ENCODE data around the gene KCNK17. TPM values are rescaled to one million over a fixed set of nuclear protein-coding genes. Genes with fewer than 3 reads are reported as not detected.
"Not testable (repeated sequence)": the region's sequence is repeated elsewhere in the genome, so short reads cannot be mapped to it uniquely, and the experiment has no call there.

Gene KCNK17
- total RNA-seq, 2 experiments from 2014 or later, result not detected

DNA sequence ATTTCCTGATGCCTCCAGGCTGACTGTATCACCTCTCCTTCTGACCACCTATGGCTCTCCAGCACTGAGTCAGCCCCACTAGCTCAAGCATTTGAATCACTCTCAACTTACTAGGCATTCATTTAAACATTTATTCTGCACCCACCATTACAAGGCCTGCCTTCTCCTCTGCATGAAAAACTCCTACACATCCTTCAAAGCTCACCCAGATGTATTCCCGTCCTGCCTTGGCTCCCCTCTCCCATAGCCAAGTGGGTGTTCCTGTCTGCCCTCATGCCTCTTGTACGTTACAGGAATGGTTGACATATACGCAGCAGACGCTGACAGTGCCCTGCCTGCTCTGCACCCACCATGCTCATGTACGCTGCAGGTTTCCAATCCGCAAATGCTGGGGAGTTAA is 21.6 kb downstream of the KCNK17 start:
- peaks cover 1% of the 10 kb centered on the region for H3K27me3 Mint-ChIP-seq
- CTCF ChIA-PET, result interaction anchor here (1.1 to 1.5 kb wide), 3 partner anchors 10 to 420 kb away, joined by 3 to 8 read pairs (median 3); no protein-coding TSS in a partner anchor
- H3K36me3 Mint-ChIP-seq (ENCODE audit: low read depth), result no peaks in the 10 kb centered on the region
- ATAC-seq (no peak), DNase-seq (no peak)
- POLR2A ChIA-PET, result no interaction called here
- no peak overlapping the region for H3K4me3 Mint-ChIP-seq
- intact Hi-C loops (cut with micrococcal nuclease), result no loop called here
- no peak overlapping the region for H3K27ac Mint-ChIP-seq
- no peaks in the 10 kb centered on the region for H3K4me1 Mint-ChIP-seq (ENCODE audit: low read depth)
- TF ChIP-seq, protein P1, sequence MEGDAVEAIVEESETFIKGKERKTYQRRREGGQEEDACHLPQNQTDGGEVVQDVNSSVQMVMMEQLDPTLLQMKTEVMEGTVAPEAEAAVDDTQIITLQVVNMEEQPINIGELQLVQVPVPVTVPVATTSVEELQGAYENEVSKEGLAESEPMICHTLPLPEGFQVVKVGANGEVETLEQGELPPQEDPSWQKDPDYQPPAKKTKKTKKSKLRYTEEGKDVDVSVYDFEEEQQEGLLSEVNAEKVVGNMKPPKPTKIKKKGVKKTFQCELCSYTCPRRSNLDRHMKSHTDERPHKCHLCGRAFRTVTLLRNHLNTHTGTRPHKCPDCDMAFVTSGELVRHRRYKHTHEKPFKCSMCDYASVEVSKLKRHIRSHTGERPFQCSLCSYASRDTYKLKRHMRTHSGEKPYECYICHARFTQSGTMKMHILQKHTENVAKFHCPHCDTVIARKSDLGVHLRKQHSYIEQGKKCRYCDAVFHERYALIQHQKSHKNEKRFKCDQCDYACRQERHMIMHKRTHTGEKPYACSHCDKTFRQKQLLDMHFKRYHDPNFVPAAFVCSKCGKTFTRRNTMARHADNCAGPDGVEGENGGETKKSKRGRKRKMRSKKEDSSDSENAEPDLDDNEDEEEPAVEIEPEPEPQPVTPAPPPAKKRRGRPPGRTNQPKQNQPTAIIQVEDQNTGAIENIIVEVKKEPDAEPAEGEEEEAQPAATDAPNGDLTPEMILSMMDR (IDR thresholded peaks at IDR 0.05), result no peak
- H3K9me3 Mint-ChIP-seq, result no peaks in the 10 kb centered on the region

GRCh38 chr6:39289490-39289889 is 24.7 kb downstream of the KCNK17 start:
- H3K9me3 Mint-ChIP-seq, result no peaks in the 10 kb centered on the region
- intact Hi-C loops (cut with micrococcal nuclease), result no loop called here
- H3K27ac Mint-ChIP-seq, result no peak overlapping the region
- H3K27me3 Mint-ChIP-seq, result peaks cover 1% of the 10 kb centered on the region
- H3K36me3 Mint-ChIP-seq (ENCODE audit: low read depth), result no peaks in the 10 kb centered on the region
- ChIA-PET CTCF (no interaction called here), POLR2A (interaction anchor here (1.4 kb wide), 1 partner anchor 10 kb away, joined by 3 read pairs; no protein-coding TSS in a partner anchor)
- peak; percentile 70 for ATAC-seq
- no peak overlapping the region for H3K4me3 Mint-ChIP-seq
- H3K4me1 Mint-ChIP-seq (ENCODE audit: low read depth), result no peaks in the 10 kb centered on the region
- TF ChIP-seq, protein P1 (IDR thresholded peaks at IDR 0.05), result no peak
- DNase-seq, result no peak

DNA sequence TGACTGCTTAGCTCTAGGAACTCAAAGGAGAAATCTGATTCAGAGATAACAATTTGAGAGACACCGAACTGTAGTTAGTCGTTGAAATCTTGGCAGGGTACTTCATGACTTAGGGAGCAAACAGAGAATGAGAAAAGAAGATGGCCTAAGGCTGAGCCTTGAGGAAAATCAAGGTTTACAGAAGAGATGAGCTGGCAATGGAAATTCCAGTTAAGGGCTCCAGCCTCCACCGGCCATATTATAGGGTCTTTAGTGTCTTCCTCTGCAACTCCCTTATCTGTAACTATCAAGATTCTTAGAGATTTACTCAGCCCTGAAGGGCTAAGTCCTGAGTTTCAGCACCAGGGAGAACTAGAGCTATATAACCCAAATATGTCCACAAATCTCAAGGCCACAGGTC is 26.6 kb downstream of the KCNK17 start:
- TF ChIP-seq, protein P1 (IDR thresholded peaks at IDR 0.05), result no peak

GRCh38 chr6:39286596-39286995 is 27.6 kb downstream of the KCNK17 start:
- POLR2A ChIA-PET; DNase-seq; H3K27ac Mint-ChIP-seq; intact Hi-C loops (cut with micrococcal nuclease); H3K36me3 Mint-ChIP-seq (ENCODE audit: low read depth); H3K9me3 Mint-ChIP-seq; ATAC-seq; H3K27me3 Mint-ChIP-seq; H3K4me1 Mint-ChIP-seq (ENCODE audit: low read depth); H3K4me3 Mint-ChIP-seq: not testable (repeated sequence)
- CTCF ChIA-PET, result interaction anchor here (0.7 kb wide), 1 partner anchor 16 kb away, joined by 4 read pairs; no protein-coding TSS in a partner anchor

More for the DNA sequence above, 26.6 kb downstream of the KCNK17 start:
- DNase-seq (no peak), ATAC-seq (no peak)
- Mint-ChIP-seq H3K4me3 (no peak overlapping the region), H3K9me3 (no peaks in the 10 kb centered on the region), H3K36me3 (ENCODE audit: low read depth) (no peaks in the 10 kb centered on the region), H3K4me1 (ENCODE audit: low read depth) (no peaks in the 10 kb centered on the region), H3K27ac (no peak overlapping the region), H3K27me3 (peaks cover 3% of the 10 kb centered on the region)
- ChIA-PET POLR2A (no interaction called here), CTCF (interaction anchor here (1.9 kb wide), 1 partner anchor 15 kb away, joined by 7 read pairs; no protein-coding TSS in a partner anchor)
- intact Hi-C loops (cut with micrococcal nuclease), result no loop called here

- Mint-ChIP-seq H3K27me3 (peaks cover 1% of the 10 kb centered on the region), H3K9me3 (no peaks in the 10 kb centered on the region), H3K27ac (no peak overlapping the region), H3K4me3 (no peak overlapping the region), H3K36me3 (ENCODE audit: low read depth) (no peaks in the 10 kb centered on the region), H3K4me1 (ENCODE audit: low read depth) (no peaks in the 10 kb centered on the region)
- ATAC-seq (no peak), DNase-seq (no peak)
- intact Hi-C loops (cut with micrococcal nuclease), result no loop called here
- TF ChIP-seq, protein P1 (IDR thresholded peaks at IDR 0.05), result no peak
- POLR2A ChIA-PET, result no interaction called here
- CTCF ChIA-PET, result interaction anchor here (1.2 kb wide), 1 partner anchor 20 kb away, joined by 4 read pairs; no protein-coding TSS in a partner anchor
These were observed 31.4 kb downstream of the KCNK17 start for GRCh38 chr6:39282774-39283173.

All from activated CD8-positive, alpha-beta T cell treated with anti-CD3 and anti-CD28 coated beads for 36 hours (primary cell).